Endothelial cell (in vitro differentiated cells): ENCODE results near the gene IL36RN. TPM values are rescaled to one million over a fixed set of nuclear protein-coding genes. Genes with fewer than 3 reads are reported as not detected.

Experiments used
- DNase-seq: peaks from one replicate; pipeline ENCODE4 v3.0.0; 2021; ENCODE audit warnings: low spot score
- H3K27ac Mint-ChIP-seq: one replicate; pipeline ENCODE4 v1.8.0; 2021; ENCODE audit warnings: mixed read lengths, inconsistent platforms; ENCODE audit not compliant: unreplicated experiment
- H3K27me3 Mint-ChIP-seq: one replicate; pipeline ENCODE4 v1.8.0; 2021; ENCODE audit warnings: mild to moderate bottlenecking, moderate library complexity, mixed read lengths, inconsistent platforms; ENCODE audit not compliant: unreplicated experiment
- H3K36me3 Mint-ChIP-seq: one replicate; pipeline ENCODE4 v1.8.0; 2021; ENCODE audit warnings: mild to moderate bottlenecking, low read depth, mixed read lengths, inconsistent platforms; ENCODE audit not compliant: unreplicated experiment
- H3K4me1 Mint-ChIP-seq: one replicate; pipeline ENCODE4 v1.8.0; 2021; ENCODE audit warnings: mild to moderate bottlenecking, mixed read lengths, inconsistent platforms; ENCODE audit not compliant: unreplicated experiment
- H3K4me3 Mint-ChIP-seq: one replicate; pipeline ENCODE4 v1.8.0; 2021; ENCODE audit warnings: mild to moderate bottlenecking, mixed read lengths, inconsistent platforms; ENCODE audit not compliant: unreplicated experiment
- H3K9me3 Mint-ChIP-seq: one replicate; pipeline ENCODE4 v1.8.0; 2021; ENCODE audit warnings: mixed read lengths, inconsistent platforms; ENCODE audit not compliant: unreplicated experiment
- CTCF ChIP-seq: fragments of 200-600 bp; sonication (generic); IDR thresholded peaks from one replicate; pipeline ENCODE4 v1.5.0; 2021; ENCODE audit warnings: antibody characterized with exemption; ENCODE audit not compliant: unreplicated experiment
- total RNA-seq: library from RNA; stranded (reverse); fragmentation: NEBNext Ultra II Directional; extraction: Animal tissue kit (Norgen Biotek cat#: 25700); gene quantifications from one replicate; pipeline ENCODE4 v1.2.1, GENCODE V29; 2021; ENCODE audit not compliant: unreplicated experiment

The IL36RN gene
- total RNA-seq, 1 donor from 2014 or later, result not detected

GRCh38 chr2:113012436-113013335, 46.3 kb upstream of the IL36RN start:
- H3K4me1 Mint-ChIP-seq, result peaks cover 2% of the 10 kb centered on the region

GRCh38 chr2:113013336-113013661, 45.7 kb upstream of the IL36RN start:
- Mint-ChIP-seq H3K27ac (no peak overlapping the region), H3K4me1 (peaks cover 2% of the 10 kb centered on the region), H3K9me3 (no peaks in the 10 kb centered on the region), H3K36me3 (no peaks in the 10 kb centered on the region), H3K27me3 (no peaks in the 10 kb centered on the region), H3K4me3 (no peak overlapping the region)
- no peak for DNase-seq
- no peak for TF ChIP-seq CTCF

More at GRCh38 chr2:113012436-113013335, 46.3 kb upstream of the IL36RN start:
- no peaks in the 10 kb centered on the region for H3K9me3 Mint-ChIP-seq
- no peak overlapping the region for H3K27ac Mint-ChIP-seq
- no peaks in the 10 kb centered on the region for H3K27me3 Mint-ChIP-seq
- no peak for DNase-seq
- no peak for TF ChIP-seq CTCF
- no peaks in the 10 kb centered on the region for H3K36me3 Mint-ChIP-seq
- no peak overlapping the region for H3K4me3 Mint-ChIP-seq

DNA sequence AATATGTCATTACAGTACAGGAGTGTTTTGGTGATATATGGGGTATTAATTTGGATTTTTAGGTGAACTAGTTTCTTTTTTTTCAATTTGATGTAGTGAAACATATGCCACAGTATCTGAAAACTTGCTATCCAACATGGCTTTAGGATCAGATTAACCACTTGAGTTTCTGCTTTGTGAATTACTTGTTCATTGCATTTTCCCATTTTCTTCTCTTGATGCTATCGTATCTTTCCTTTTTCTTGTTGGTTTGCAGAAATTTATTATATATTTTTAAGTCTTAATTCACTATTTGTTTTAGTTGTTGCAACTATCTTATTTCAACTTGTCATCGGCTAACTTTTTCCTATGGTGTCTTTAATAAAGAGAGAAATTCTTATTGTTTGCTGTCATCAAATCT, 44.9 kb upstream of the IL36RN start:
- TF ChIP-seq CTCF, result no peak
- no peaks in the 10 kb centered on the region for H3K27me3 Mint-ChIP-seq
- DNase-seq, result no peak
- peaks cover 2% of the 10 kb centered on the region for H3K4me1 Mint-ChIP-seq
- no peaks in the 10 kb centered on the region for H3K9me3 Mint-ChIP-seq
- H3K36me3 Mint-ChIP-seq, result no peaks in the 10 kb centered on the region
- no peak overlapping the region for H3K27ac Mint-ChIP-seq
- no peak overlapping the region for H3K4me3 Mint-ChIP-seq

GRCh38 chr2:113015042-113015441, 44.0 kb upstream of the IL36RN start:
- no peaks in the 10 kb centered on the region for H3K9me3 Mint-ChIP-seq
- peaks cover 2% of the 10 kb centered on the region for H3K27me3 Mint-ChIP-seq
- TF ChIP-seq CTCF, result no peak
- H3K4me1 Mint-ChIP-seq, result peaks cover under 1% of the 10 kb centered on the region
- no peak for DNase-seq
- no peak overlapping the region for H3K27ac Mint-ChIP-seq
- H3K4me3 Mint-ChIP-seq, result no peak overlapping the region
- H3K36me3 Mint-ChIP-seq, result no peaks in the 10 kb centered on the region

DNA sequence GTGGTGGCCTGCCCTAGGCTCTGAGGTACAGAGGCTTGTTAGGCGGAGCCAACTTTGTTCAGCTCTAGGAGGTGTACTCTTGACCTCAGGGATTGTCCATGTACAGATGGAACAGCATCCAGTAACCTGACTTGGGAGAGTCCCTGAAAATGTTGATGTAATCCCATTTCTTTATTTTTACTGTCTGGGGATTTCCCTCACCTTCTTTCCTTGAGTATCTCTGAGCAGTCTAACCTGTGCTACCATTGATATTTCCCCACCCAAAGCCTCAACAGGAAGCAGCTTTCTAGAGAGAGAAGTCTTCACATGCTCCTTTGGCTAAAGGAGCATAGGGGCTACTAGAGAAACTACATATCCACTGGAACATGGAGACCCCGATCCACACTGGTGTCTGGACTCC, 43.3 kb upstream of the IL36RN start:
- no peak for TF ChIP-seq CTCF
- Mint-ChIP-seq H3K4me1 (no peaks in the 10 kb centered on the region), H3K27ac (no peak overlapping the region), H3K36me3 (no peaks in the 10 kb centered on the region), H3K27me3 (peaks cover 2% of the 10 kb centered on the region), H3K4me3 (no peak overlapping the region), H3K9me3 (no peaks in the 10 kb centered on the region)
- no peak for DNase-seq
